Stimulated activated effector memory CD8-positive, alpha-beta T cell treated with anti-CD3 and anti-CD28 coated beads, Interleukin-12 subunit alpha, Interleukin-12 subunit beta, amount 100 ng/mL, for 72 hours (primary cell): Measurements from ENCODE around the gene DLST.

Experiments
- ATAC-seq: fragments of 150-1000 bp; cut with Tn5 transposase; 2 replicates; pipeline ENCODE4 v1.10.0; 2021
- DNase-seq, 2 donors: peaks; one replicate each; pipeline ENCODE4 v3.0.0; 2021 to 2022; ENCODE audit warnings: low spot score in 2 of 2
- H3K27ac Mint-ChIP-seq: one replicate; pipeline ENCODE4 v1.8.0; 2022; ENCODE audit warnings: mild to moderate bottlenecking, mixed read lengths
- H3K36me3 Mint-ChIP-seq: one replicate; pipeline ENCODE4 v1.8.0; 2022; ENCODE audit warnings: mild to moderate bottlenecking, mixed read lengths
- H3K4me1 Mint-ChIP-seq: one replicate; pipeline ENCODE4 v1.8.0; 2022; ENCODE audit warnings: mixed read lengths
- H3K4me3 Mint-ChIP-seq: one replicate; pipeline ENCODE4 v1.8.0; 2022; ENCODE audit warnings: mild to moderate bottlenecking, mixed read lengths
- H3K9me3 Mint-ChIP-seq: one replicate; pipeline ENCODE4 v1.8.0; 2022; ENCODE audit warnings: mixed read lengths

Gene DLST

GRCh38 chr14:74881431-74882102 is at the start of gene DLST:
Gene DLST, plus strand, starts transcription at chr14:74881916. Its CDS starts 38 bp downstream, at chr14:74881954.
- ATAC-seq, result peak; percentile 97
- peak; percentile 88 to 96 for DNase-seq
- H3K9me3 Mint-ChIP-seq, result no peaks in the 10 kb centered on the region
- H3K27ac Mint-ChIP-seq, result peak within 1 kb of the TSS; percentile 97
- peaks cover 44% of the 10 kb centered on the region for H3K36me3 Mint-ChIP-seq
- peak within 1 kb of the TSS; percentile 98 for H3K4me3 Mint-ChIP-seq
- peaks cover 68% of the 10 kb centered on the region for H3K4me1 Mint-ChIP-seq

GRCh38 chr14:74832849-74833248 is 48.9 kb upstream of the DLST start:
- Mint-ChIP-seq H3K4me3 (no peak overlapping the region), H3K27ac (no peak overlapping the region), H3K9me3 (no peaks in the 10 kb centered on the region), H3K4me1 (peaks cover 24% of the 10 kb centered on the region), H3K36me3 (peaks cover 50% of the 10 kb centered on the region)
- DNase-seq (no peak), ATAC-seq (no peak)

- no peaks in the 10 kb centered on the region for H3K9me3 Mint-ChIP-seq
- H3K4me1 Mint-ChIP-seq, result peaks cover 39% of the 10 kb centered on the region
- DNase-seq (no peak), ATAC-seq (no peak)
- peaks cover 40% of the 10 kb centered on the region for H3K36me3 Mint-ChIP-seq
- H3K4me3 Mint-ChIP-seq, result no peak overlapping the region
- peak overlapping the region; percentile 13 for H3K27ac Mint-ChIP-seq
Measured at GRCh38 chr14:74834692-74835392, 46.9 kb upstream of the DLST start.

GRCh38 chr14:74835645-74836250 is 46.0 kb upstream of the DLST start:
- Mint-ChIP-seq H3K36me3 (peaks cover 31% of the 10 kb centered on the region), H3K4me1 (peaks cover 49% of the 10 kb centered on the region), H3K27ac (no peak overlapping the region), H3K9me3 (no peaks in the 10 kb centered on the region), H3K4me3 (no peak overlapping the region)
- ATAC-seq, result no peak
- no peak for DNase-seq

- Mint-ChIP-seq H3K4me3 (no peak overlapping the region), H3K36me3 (peaks cover 26% of the 10 kb centered on the region), H3K9me3 (no peaks in the 10 kb centered on the region), H3K27ac (peak overlapping the region; percentile 66), H3K4me1 (peaks cover 55% of the 10 kb centered on the region)
- ATAC-seq (no peak), DNase-seq (no peak)
Measured at GRCh38 chr14:74836251-74836960, 45.3 kb upstream of the DLST start.

GRCh38 chr14:74838166-74838565 is 43.5 kb upstream of the DLST start:
- Mint-ChIP-seq H3K4me3 (peak overlapping the region; percentile 52), H3K4me1 (peaks cover 61% of the 10 kb centered on the region), H3K36me3 (peaks cover 20% of the 10 kb centered on the region), H3K9me3 (no peaks in the 10 kb centered on the region), H3K27ac (peak overlapping the region; percentile 86)
- DNase-seq (no peak), ATAC-seq (no peak)

- Mint-ChIP-seq H3K36me3 (peaks cover 13% of the 10 kb centered on the region), H3K27ac (peak overlapping the region; percentile 55), H3K9me3 (no peaks in the 10 kb centered on the region), H3K4me1 (peaks cover 55% of the 10 kb centered on the region), H3K4me3 (peak overlapping the region; percentile 30)
- ATAC-seq (peak; percentile 86), DNase-seq (peak in 1 of 2 donors; percentile 55)
Measured at GRCh38 chr14:74840603-74841030, 41.1 kb upstream of the DLST start.

GRCh38 chr14:74841230-74842207 is 40.2 kb upstream of the DLST start:
- no peaks in the 10 kb centered on the region for H3K9me3 Mint-ChIP-seq
- H3K36me3 Mint-ChIP-seq, result peaks cover 4% of the 10 kb centered on the region
- DNase-seq (no peak), ATAC-seq (peak; percentile 85)
- H3K4me3 Mint-ChIP-seq, result peak overlapping the region; percentile 30
- peaks cover 51% of the 10 kb centered on the region for H3K4me1 Mint-ChIP-seq
- H3K27ac Mint-ChIP-seq, result peak overlapping the region; percentile 55

- Mint-ChIP-seq H3K36me3 (no peaks in the 10 kb centered on the region), H3K4me1 (peaks cover 29% of the 10 kb centered on the region), H3K27ac (peak overlapping the region; percentile 68), H3K9me3 (no peaks in the 10 kb centered on the region), H3K4me3 (no peak overlapping the region)
- DNase-seq, result no peak
- no peak for ATAC-seq
Measured at GRCh38 chr14:74843653-74844052, 38.1 kb upstream of the DLST start.

- ATAC-seq (no peak), DNase-seq (no peak)
- Mint-ChIP-seq H3K27ac (no peak overlapping the region), H3K9me3 (no peaks in the 10 kb centered on the region), H3K4me3 (no peak overlapping the region), H3K4me1 (peaks cover 9% of the 10 kb centered on the region), H3K36me3 (no peaks in the 10 kb centered on the region)
Measured at GRCh38 chr14:74846168-74846567, 35.5 kb upstream of the DLST start.

GRCh38 chr14:74846968-74847665 is 34.6 kb upstream of the DLST start:
- no peak for ATAC-seq
- Mint-ChIP-seq H3K36me3 (no peaks in the 10 kb centered on the region), H3K27ac (no peak overlapping the region), H3K9me3 (no peaks in the 10 kb centered on the region), H3K4me3 (no peak overlapping the region), H3K4me1 (no peaks in the 10 kb centered on the region)
- no peak for DNase-seq

GRCh38 chr14:74848768-74849167 is 32.9 kb upstream of the DLST start:
- DNase-seq, result no peak
- H3K27ac Mint-ChIP-seq, result no peak overlapping the region
- no peak for ATAC-seq
- H3K4me3 Mint-ChIP-seq, result no peak overlapping the region
- H3K9me3 Mint-ChIP-seq, result no peaks in the 10 kb centered on the region
- no peaks in the 10 kb centered on the region for H3K4me1 Mint-ChIP-seq
- H3K36me3 Mint-ChIP-seq, result no peaks in the 10 kb centered on the region

- Mint-ChIP-seq H3K4me3 (no peak overlapping the region), H3K9me3 (no peaks in the 10 kb centered on the region), H3K4me1 (no peaks in the 10 kb centered on the region), H3K36me3 (no peaks in the 10 kb centered on the region), H3K27ac (no peak overlapping the region)
- ATAC-seq (no peak), DNase-seq (no peak)
Measured at GRCh38 chr14:74852922-74853530, 28.7 kb upstream of the DLST start.

- Mint-ChIP-seq H3K4me1 (no peaks in the 10 kb centered on the region), H3K4me3 (no peak overlapping the region), H3K27ac (no peak overlapping the region), H3K9me3 (no peaks in the 10 kb centered on the region), H3K36me3 (no peaks in the 10 kb centered on the region)
- DNase-seq (no peak), ATAC-seq (no peak)
Measured at GRCh38 chr14:74853581-74853980, 28.1 kb upstream of the DLST start.
